Endothelial cell of umbilical vein (primary cell): ENCODE measurements around the gene PRKACB. TPM values are rescaled to one million over a fixed set of nuclear protein-coding genes. Genes with fewer than 3 reads are reported as not detected.

Experiments
- BruUV-seq: library from RNA; stranded (reverse); fragments of 400-500 nt; replicated peaks from 2 replicates; lab custom pipeline; 2021; lab: Mats Ljungman, UMichigan
- CTCF ChIA-PET: fragments of 300-600, 350-600 bp; sonication (Branson Sonifier 250); formaldehyde crosslinking; loops from one replicate; lab custom pipeline; 2021; ENCODE audit warnings: antibody characterized with exemption, inconsistent platforms; lab: Charles Lee
- POLR2A ChIA-PET: fragments of 300-600, 350-600 bp; sonication (Branson Sonifier 250); formaldehyde crosslinking; loops from one replicate; lab custom pipeline; 2021; ENCODE audit warnings: antibody characterized with exemption, inconsistent platforms; lab: Charles Lee
- DNase-seq: peaks from one replicate; pipeline ENCODE4 v3.0.0-alpha.2; 2011; ENCODE audit warnings: low read depth, low spot score
- FAIRE-seq: peaks from 2 replicates; lab custom pipeline; 2011; peaks lifted over from hg19 to GRCh38; lab: Jason Lieb, UNC
- H2AFZ ChIP-seq: 2 replicates; pipeline ENCODE4 v1.6.0; 2012; ENCODE audit warnings: low read depth, low read length, control low read depth, inconsistent platforms
- H3K27ac ChIP-seq: 2 replicates; pipeline ENCODE4 v1.5.1; 2011; ENCODE audit warnings: low read depth, mild to moderate bottlenecking, control low read depth, low read length, moderate library complexity; ENCODE audit not compliant: insufficient read depth
- H3K27me3 ChIP-seq, 2 experiments: 2 replicates each; pipeline versions ENCODE4 v1.6.0 to v1.6.1; 2011; ENCODE audit warnings: low read length in 2 of 2, mixed read lengths in 1 of 2; ENCODE audit not compliant: control insufficient read depth in 2 of 2, insufficient read depth in 2 of 2
- H3K36me3 ChIP-seq, 2 experiments: 2 replicates in 1 of 2; 3 replicates in 1 of 2; pipeline ENCODE4 v1.5.1; 2011; ENCODE audit warnings: low read length in 2 of 2, mild to moderate bottlenecking in 1 of 2, moderate library complexity in 1 of 2; ENCODE audit not compliant: control insufficient read depth in 2 of 2, insufficient read depth in 2 of 2; ENCODE audit errors: extremely low read depth in 1 of 2
- H3K4me1 ChIP-seq: 3 replicates; pipeline ENCODE4 v1.5.1; 2011; ENCODE audit warnings: mild to moderate bottlenecking, low read length; ENCODE audit not compliant: control insufficient read depth, insufficient read depth; ENCODE audit errors: extremely low read depth
- H3K4me2 ChIP-seq: 2 replicates; pipeline ENCODE4 v1.6.1; 2011; ENCODE audit warnings: low read length, control low read depth, mixed read lengths; ENCODE audit not compliant: insufficient read depth
- H3K4me3 ChIP-seq, 3 experiments: fragments of 200-600 bp in 1 of 3; sonication (generic), shearing (Covaris generic) in 1 of 3; replicated peaks in 1 of 3; 2 replicates each; pipeline ENCODE4 v1.5.1; 2011 to 2016; ENCODE audit warnings: control low read depth in 3 of 3, low read length in 3 of 3, mild to moderate bottlenecking in 2 of 3, inconsistent platforms in 1 of 3, low read depth in 1 of 3, moderate library complexity in 1 of 3; ENCODE audit not compliant: insufficient read depth in 1 of 3
- H3K79me2 ChIP-seq: 2 replicates; pipeline ENCODE4 v1.6.0; 2012; ENCODE audit warnings: low read length, inconsistent platforms; ENCODE audit not compliant: control insufficient read depth, insufficient read depth
- H3K9ac ChIP-seq: replicated peaks from 2 replicates; pipeline ENCODE3; 2011; ENCODE audit warnings: low read length, control low read depth; ENCODE audit not compliant: insufficient read depth; ENCODE audit errors: extremely low read depth
- H3K9me1 ChIP-seq: replicated peaks from 3 replicates; pipeline ENCODE4 v1.6.0; 2011; ENCODE audit warnings: mild to moderate bottlenecking, low read length; ENCODE audit not compliant: control insufficient read depth, insufficient read depth; ENCODE audit errors: extremely low read depth
- H3K9me3 ChIP-seq: replicated peaks from 2 replicates; pipeline ENCODE4 v1.5.1; 2012; ENCODE audit warnings: low read length, inconsistent platforms; ENCODE audit not compliant: control insufficient read depth, insufficient read depth
- H4K20me1 ChIP-seq: replicated peaks from 2 replicates; pipeline ENCODE3; 2011; ENCODE audit warnings: mild to moderate bottlenecking, low read length; ENCODE audit not compliant: control insufficient read depth, insufficient read depth; ENCODE audit errors: extremely low read depth
- CTCF ChIP-seq, 2 donors: IDR thresholded peaks; 1 replicate in 1 of 2; 2 replicates in 1 of 2; pipeline ENCODE4 v1.5.1; 2011; ENCODE audit warnings: low read length in 2 of 2, mild to moderate bottlenecking in 2 of 2, moderate library complexity in 2 of 2, control low read depth in 1 of 2, inconsistent platforms in 1 of 2, low read depth in 1 of 2; ENCODE audit not compliant: insufficient read depth in 1 of 2; ENCODE audit errors: extremely low read depth in 1 of 2
- EZH2 ChIP-seq: IDR thresholded peaks from 2 replicates; pipeline ENCODE4 v1.6.1; 2012; ENCODE audit warnings: borderline replicate concordance, low read depth, mild to moderate bottlenecking, moderate library complexity, low read length, inconsistent platforms; ENCODE audit not compliant: severe bottlenecking
- FOS ChIP-seq: IDR thresholded peaks from 2 replicates; pipeline ENCODE4 v1.6.1; 2011; ENCODE audit warnings: mild to moderate bottlenecking, low read length, moderate library complexity, borderline replicate concordance; ENCODE audit not compliant: insufficient read depth
- GATA2 ChIP-seq: IDR thresholded peaks from 2 replicates; pipeline ENCODE4 v1.7.0; 2011; ENCODE audit warnings: low read depth, mild to moderate bottlenecking, moderate library complexity, mixed read lengths, low read length; ENCODE audit not compliant: insufficient read length, insufficient read depth
- JUN ChIP-seq: IDR thresholded peaks from 2 replicates; pipeline ENCODE4 v1.6.1; 2011; ENCODE audit warnings: borderline replicate concordance, low read depth; ENCODE audit not compliant: insufficient read length, insufficient read depth
- MAX ChIP-seq: IDR thresholded peaks from 2 replicates; pipeline ENCODE4 v1.6.1; 2011; ENCODE audit not compliant: insufficient read depth, insufficient read length
- MYC ChIP-seq: IDR thresholded peaks from one replicate; pipeline ENCODE4 v1.6.1; 2011; ENCODE audit warnings: mild to moderate bottlenecking, low read depth, low read length
- POLR2A ChIP-seq: IDR thresholded peaks from 2 replicates; pipeline ENCODE4 v1.6.1; 2012; ENCODE audit warnings: low read depth, mild to moderate bottlenecking, control low read depth, low read length
- POLR2AphosphoS5 ChIP-seq: IDR thresholded peaks from 2 replicates; pipeline ENCODE4 v1.6.1; 2012; ENCODE audit warnings: low read depth, mild to moderate bottlenecking, control low read depth, low read length, moderate library complexity; ENCODE audit not compliant: insufficient read depth
- dilution Hi-C: fragments of 300-500 bp; cut with MboI; formaldehyde crosslinking; loops from one replicate; pipeline ENCODE4 v1.15.0; 2019; ENCODE audit warnings: low sequenced_read_pairs; ENCODE audit not compliant: extremely low pct_ligation_motif_present
- intact Hi-C: fragments of 100-400 bp; cut with micrococcal nuclease; formaldehyde crosslinking; loops from one replicate; pipeline ENCODE4 v1.10.0; 2022
- polyA plus RNA-seq, 4 experiments: library from polyadenylated mRNA; depleted of rRNA in 3 of 4; stranded (reverse) in 3 of 4; unstranded in 1 of 4; fragments of >200 nt; gene quantifications; 2 replicates each; pipeline versions ENCODE4 v1.2.1 to v1.2.3, GENCODE V29; 2011 to 2012; ENCODE audit warnings: missing spikeins in 1 of 4
- total RNA-seq: library from RNA; stranded (reverse); gene quantifications from 2 replicates; pipeline ENCODE4 v1.2.3, GENCODE V29; 2021

The PRKACB gene
- total and polyA plus RNA-seq, 2 donors (not counting 3 experiments of a cell fraction or from before 2014, with no cell fraction given) = 19.1 to 77.5 TPM

GRCh38 chr1:84164161-84164560 is 20.1 kb downstream of the PRKACB start:
- H3K27ac ChIP-seq = no peak overlapping the region
- peaks cover 4% of the 10 kb centered on the region for H3K4me1 ChIP-seq
- intact Hi-C loops (no loop called here), dilution Hi-C loops (no loop called here)
- POLR2A ChIA-PET = interaction anchor here (0.9 kb wide), 1 partner anchor 20 kb away, joined by 3 read pairs; the partner anchor contains the start of gene PRKACB
- no peak overlapping the region for H2AFZ ChIP-seq
- H3K4me2 ChIP-seq = no peak overlapping the region
- BruUV-seq = no TSS peak
- no peak overlapping the region for H3K9ac ChIP-seq
- H3K36me3 ChIP-seq = no peaks in the 10 kb centered on the region
- CTCF ChIA-PET = interaction anchor here (1.0 to 1.8 kb wide), 3 partner anchors 22 to 269 kb away, joined by 3 to 4 read pairs (median 3); no protein-coding TSS in a partner anchor
- H3K9me3 ChIP-seq = no peaks in the 10 kb centered on the region
- H3K9me1 ChIP-seq = no peaks in the 10 kb centered on the region
- TF ChIP-seq GATA2 = no peak
- no peak for TF ChIP-seq FOS
- no peak for TF ChIP-seq MAX
- no peak for TF ChIP-seq JUN
- TF ChIP-seq POLR2A = no peak
- no peak for TF ChIP-seq POLR2AphosphoS5
- no peak for TF ChIP-seq EZH2
- no peak for TF ChIP-seq CTCF (IDR thresholded peaks at IDR 0.05; ENCODE audit: extremely low read depth in 1 of 2, insufficient read depth in 1 of 2, low read depth in 1 of 2, low read length in 2 of 2)
- TF ChIP-seq MYC = no peak
- DNase-seq = no peak
- H3K27me3 ChIP-seq = no peaks in the 10 kb centered on the region
- no peak for FAIRE-seq
- peaks cover 8% of the 10 kb centered on the region for H4K20me1 ChIP-seq
- no peak overlapping the region for H3K4me3 ChIP-seq
- H3K79me2 ChIP-seq = peaks cover 75% of the 10 kb centered on the region
